Tibial artery (tissue), 4 donors: ENCODE results near the gene FRYL.

Source experiments
- DNase-seq, 2 donors: peaks; one replicate each; pipeline ENCODE4 v3.0.0-alpha.2; 2019
- H3K27ac ChIP-seq, 2 donors: fragments of 200-600 bp; sonication (generic) in 1 of 2; 1 replicate in 1 of 2; 2 replicates in 1 of 2; pipeline ENCODE4 v1.5.1; 2018 to 2019; ENCODE audit warnings: mild to moderate bottlenecking in 1 of 2
- H3K27me3 ChIP-seq, 2 donors: fragments of 200-600 bp; sonication (generic) in 1 of 2; one replicate each; pipeline versions ENCODE4 v1.5.1 to v1.6.0; 2016 to 2019
- H3K36me3 ChIP-seq, 3 donors: fragments of 200-600 bp; sonication (generic) in 2 of 3; one replicate each; pipeline ENCODE4 v1.5.1; 2016 to 2019; ENCODE audit warnings: mild to moderate bottlenecking in 2 of 3
- H3K4me1 ChIP-seq, 4 donors: fragments of 200-600 bp; sonication (generic) in 2 of 4; 1 replicate in 3 of 4; 2 replicates in 1 of 4; pipeline ENCODE4 v1.5.1; 2016 to 2019
- H3K4me3 ChIP-seq, 2 donors: fragments of 200-600 bp; sonication (generic) in 1 of 2; 1 replicate in 1 of 2; 2 replicates in 1 of 2; pipeline ENCODE4 v1.5.1; 2018 to 2019; ENCODE audit warnings: mild to moderate bottlenecking in 2 of 2
- H3K9me3 ChIP-seq, 3 donors: fragments of 200-600 bp; sonication (generic) in 1 of 3; one replicate each; pipeline ENCODE4 v1.5.1; 2016 to 2019
- intact Hi-C: fragments of 100-400 bp; cut with DNase I; formaldehyde crosslinking; loops from one replicate; pipeline ENCODE4 v1.15.0; 2023; ENCODE audit warnings: low total_unique reads
- TF ChIP-seq, protein P1 (sequence below), 2 experiments: fragments of 200-600 bp in 1 of 2; fragments of 450-650 bp in 1 of 2; IDR thresholded peaks; one replicate each; pipeline ENCODE4 v1.5.1; 2017 to 2019; ENCODE audit warnings: antibody characterized with exemption in 2 of 2, mild to moderate bottlenecking in 1 of 2, moderate library complexity in 1 of 2

Gene FRYL

GRCh38 chr4:48623182-48623780 is 156.8 kb downstream of the FRYL start:
- Histone ChIP-seq H3K27ac (no peak overlapping the region), H3K9me3 (no peaks in the 10 kb centered on the region), H3K36me3 (peaks cover 0 to 13% (median 10%) of the 10 kb centered on the region in 3 donors), H3K4me3 (no peak overlapping the region), H3K27me3 (no peaks in the 10 kb centered on the region), H3K4me1 (peaks cover 0 to 7% (median 0%) of the 10 kb centered on the region in 4 donors)
- DNase-seq, result no peak
- intact Hi-C loops, result no loop called here
- TF ChIP-seq, protein P1, sequence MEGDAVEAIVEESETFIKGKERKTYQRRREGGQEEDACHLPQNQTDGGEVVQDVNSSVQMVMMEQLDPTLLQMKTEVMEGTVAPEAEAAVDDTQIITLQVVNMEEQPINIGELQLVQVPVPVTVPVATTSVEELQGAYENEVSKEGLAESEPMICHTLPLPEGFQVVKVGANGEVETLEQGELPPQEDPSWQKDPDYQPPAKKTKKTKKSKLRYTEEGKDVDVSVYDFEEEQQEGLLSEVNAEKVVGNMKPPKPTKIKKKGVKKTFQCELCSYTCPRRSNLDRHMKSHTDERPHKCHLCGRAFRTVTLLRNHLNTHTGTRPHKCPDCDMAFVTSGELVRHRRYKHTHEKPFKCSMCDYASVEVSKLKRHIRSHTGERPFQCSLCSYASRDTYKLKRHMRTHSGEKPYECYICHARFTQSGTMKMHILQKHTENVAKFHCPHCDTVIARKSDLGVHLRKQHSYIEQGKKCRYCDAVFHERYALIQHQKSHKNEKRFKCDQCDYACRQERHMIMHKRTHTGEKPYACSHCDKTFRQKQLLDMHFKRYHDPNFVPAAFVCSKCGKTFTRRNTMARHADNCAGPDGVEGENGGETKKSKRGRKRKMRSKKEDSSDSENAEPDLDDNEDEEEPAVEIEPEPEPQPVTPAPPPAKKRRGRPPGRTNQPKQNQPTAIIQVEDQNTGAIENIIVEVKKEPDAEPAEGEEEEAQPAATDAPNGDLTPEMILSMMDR (IDR thresholded peaks at IDR 0.05), result no peak

DNA sequence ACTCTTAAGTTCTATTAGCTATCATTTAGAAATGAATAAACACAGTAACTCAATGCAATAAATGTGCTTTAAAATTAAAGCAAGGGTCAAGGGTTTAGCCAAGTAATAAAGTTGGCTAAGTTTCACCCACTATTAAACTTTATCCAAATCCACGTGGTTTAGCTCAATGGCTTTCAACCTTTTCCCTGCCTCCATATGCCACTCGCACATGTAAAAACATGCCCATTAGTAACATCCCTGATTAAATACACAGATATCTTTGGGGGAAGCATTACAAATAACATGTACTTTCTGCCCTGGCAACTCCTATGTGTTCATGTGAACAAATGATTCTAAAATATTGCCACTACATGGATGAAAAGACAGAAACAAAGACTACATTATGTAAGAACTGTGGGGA is 159.2 kb downstream of the FRYL start:
- H3K4me1 ChIP-seq, result peaks cover 0 to 7% (median 0%) of the 10 kb centered on the region in 4 donors
- no peak overlapping the region for H3K27ac ChIP-seq
- no peaks in the 10 kb centered on the region for H3K27me3 ChIP-seq
- no peak overlapping the region for H3K4me3 ChIP-seq
- TF ChIP-seq, protein P1 (IDR thresholded peaks at IDR 0.05), result no peak
- no peak for DNase-seq
- peaks cover 7 to 13% (median 10%) of the 10 kb centered on the region in 3 donors for H3K36me3 ChIP-seq
- no peaks in the 10 kb centered on the region for H3K9me3 ChIP-seq
- intact Hi-C loops, result no loop called here

DNA sequence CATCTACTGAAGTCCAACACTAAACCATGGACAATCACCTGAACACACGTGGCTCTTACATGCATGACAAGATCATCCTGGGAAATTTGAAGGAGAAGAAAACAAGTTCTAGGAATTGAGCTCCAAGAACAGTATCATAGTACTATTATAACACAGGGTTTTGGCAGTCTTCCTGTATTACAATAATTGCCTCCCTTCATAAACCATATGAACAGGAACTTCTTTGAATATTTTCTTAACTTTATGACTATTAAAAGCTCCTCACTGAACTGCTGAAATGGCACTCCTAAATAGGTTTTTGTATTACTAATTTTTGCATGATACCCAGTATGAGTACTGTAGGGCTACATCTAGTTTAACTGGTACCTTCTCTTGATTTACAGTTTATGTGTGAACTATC is 160.0 kb downstream of the FRYL start:
- DNase-seq, result no peak
- intact Hi-C loops, result no loop called here
- Histone ChIP-seq H3K27me3 (no peaks in the 10 kb centered on the region), H3K4me1 (peaks cover 0 to 7% (median 0%) of the 10 kb centered on the region in 4 donors), H3K9me3 (no peaks in the 10 kb centered on the region), H3K36me3 (peaks cover 7 to 13% (median 10%) of the 10 kb centered on the region in 3 donors), H3K4me3 (no peak overlapping the region), H3K27ac (no peak overlapping the region)
- TF ChIP-seq, protein P1 (IDR thresholded peaks at IDR 0.05), result no peak

DNA sequence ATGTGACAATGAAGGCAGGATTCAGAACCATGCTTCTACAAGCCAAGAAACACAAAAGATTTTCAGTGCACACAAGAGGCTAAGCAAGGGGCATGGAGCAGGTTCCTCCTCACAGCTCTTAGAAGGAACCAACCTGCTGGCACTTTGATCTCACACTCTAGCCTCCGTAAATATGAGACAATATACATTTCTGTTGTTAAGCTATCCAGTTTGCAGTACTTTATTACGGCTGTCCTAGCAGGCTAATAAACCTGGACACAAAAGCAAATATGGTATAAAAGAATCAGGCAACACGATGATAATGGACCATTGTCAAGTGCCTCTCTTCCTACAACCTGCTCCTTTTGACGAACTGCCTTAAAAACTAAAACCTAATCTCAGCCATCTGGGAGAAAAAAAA is 175.6 kb downstream of the FRYL start:
- Histone ChIP-seq H3K27ac (no peak overlapping the region), H3K4me1 (no peaks in the 10 kb centered on the region), H3K36me3 (peaks cover 8 to 28% (median 19%) of the 10 kb centered on the region in 3 donors), H3K4me3 (no peak overlapping the region), H3K9me3 (no peaks in the 10 kb centered on the region), H3K27me3 (no peaks in the 10 kb centered on the region)
- TF ChIP-seq, protein P1 (IDR thresholded peaks at IDR 0.05), result no peak
- DNase-seq, result no peak
- intact Hi-C loops, result no loop called here

DNA sequence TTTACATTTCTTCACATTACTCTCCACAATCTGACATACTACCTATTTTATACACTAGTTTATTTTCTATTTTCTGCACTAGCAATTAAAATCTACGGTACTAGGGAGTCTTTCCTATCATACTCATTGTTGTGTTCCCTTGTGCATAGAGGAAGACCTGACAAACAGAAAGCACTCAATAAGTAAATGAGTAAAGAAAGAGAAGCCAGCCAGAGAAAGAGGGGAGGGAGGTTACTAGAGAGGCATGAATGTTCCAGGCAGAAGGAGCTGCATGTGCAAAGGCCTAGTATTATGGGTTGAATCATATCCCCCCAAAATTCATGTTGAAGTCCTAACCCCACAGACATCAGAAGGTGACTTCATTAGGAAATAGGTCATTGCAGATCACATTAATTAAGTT is 176.0 kb downstream of the FRYL start:
- no peaks in the 10 kb centered on the region for H3K9me3 ChIP-seq
- H3K4me1 ChIP-seq, result no peaks in the 10 kb centered on the region
- TF ChIP-seq, protein P1 (IDR thresholded peaks at IDR 0.05), result no peak
- peaks cover 11 to 27% (median 24%) of the 10 kb centered on the region in 3 donors for H3K36me3 ChIP-seq
- H3K27me3 ChIP-seq, result no peaks in the 10 kb centered on the region
- H3K27ac ChIP-seq, result no peak overlapping the region
- DNase-seq, result no peak
- H3K4me3 ChIP-seq, result no peak overlapping the region
- intact Hi-C loops, result no loop called here
